ENCODE data around the gene ZSCAN21. TPM values are rescaled to one million over a fixed set of nuclear protein-coding genes. Genes with fewer than 3 reads are reported as not detected.
A peak's percentile ranks its signal among the peaks of the same experiment; 100 is the strongest.
"Not testable (repeated sequence)": the region's sequence is repeated elsewhere in the genome, so short reads cannot be mapped to it uniquely, and the experiment has no call there.

Gene ZSCAN21
- polyA plus RNA-seq (2012; ENCODE audit: insufficient read depth, insufficient read length, low read depth): 22.3 TPM

DNA sequence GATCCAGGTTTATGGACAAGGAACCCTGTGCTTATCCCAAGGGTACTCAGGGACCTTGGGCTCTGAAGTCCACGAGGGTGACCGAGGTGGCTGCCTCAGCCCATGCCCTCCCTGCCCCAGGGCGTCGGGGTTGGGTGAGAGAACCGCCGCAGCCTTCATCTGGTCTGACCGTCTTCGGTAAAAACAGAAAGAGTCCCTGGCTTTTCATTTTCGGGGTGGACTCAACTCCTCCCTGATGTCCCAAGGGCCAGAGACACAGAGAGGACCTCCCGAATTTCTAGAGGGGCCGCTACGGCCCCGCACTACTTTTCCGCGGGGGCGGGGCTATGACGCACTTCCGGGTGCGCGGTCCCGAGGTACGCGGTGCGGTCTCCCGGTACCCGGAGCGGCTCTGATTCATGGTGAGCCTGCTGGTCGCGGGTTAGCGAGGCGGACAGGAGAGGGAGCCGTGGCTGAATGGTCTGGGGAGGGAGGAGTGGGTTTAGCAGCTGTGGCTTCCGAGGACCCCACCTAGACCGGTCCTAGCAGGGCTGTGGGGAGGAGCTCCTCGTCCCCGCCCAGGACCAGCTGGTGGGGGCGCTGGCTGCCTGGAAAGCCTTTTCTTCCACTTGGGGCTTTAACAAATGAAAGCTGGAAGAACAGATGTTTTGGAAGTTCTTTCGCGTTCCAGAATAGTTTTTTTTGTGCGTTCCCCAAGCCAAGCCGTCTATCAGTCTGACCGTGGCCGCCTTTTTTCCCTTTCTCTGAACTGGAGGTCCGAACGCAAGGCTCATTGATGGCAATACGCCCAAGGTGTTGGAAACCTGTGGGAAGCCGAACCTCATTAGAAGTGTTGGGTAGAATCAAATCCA is at the start of gene ZSCAN21:
TSS of gene ZSCAN21 (plus strand) at position 334 of the 851 bp plus-strand sequence. CDS start 7,233 bp downstream, outside the sequence.
- Histone ChIP-seq H3K4me3 (ENCODE audit: low read depth, low read length) (peak within 1 kb of the TSS; percentile 96), H3K9me3 (no peaks in the 10 kb centered on the region), H3K27me3 (no peaks in the 10 kb centered on the region), H3K4me1 (no peaks in the 10 kb centered on the region), H3K36me3 (no peaks in the 10 kb centered on the region)
- TF ChIP-seq, protein P1, sequence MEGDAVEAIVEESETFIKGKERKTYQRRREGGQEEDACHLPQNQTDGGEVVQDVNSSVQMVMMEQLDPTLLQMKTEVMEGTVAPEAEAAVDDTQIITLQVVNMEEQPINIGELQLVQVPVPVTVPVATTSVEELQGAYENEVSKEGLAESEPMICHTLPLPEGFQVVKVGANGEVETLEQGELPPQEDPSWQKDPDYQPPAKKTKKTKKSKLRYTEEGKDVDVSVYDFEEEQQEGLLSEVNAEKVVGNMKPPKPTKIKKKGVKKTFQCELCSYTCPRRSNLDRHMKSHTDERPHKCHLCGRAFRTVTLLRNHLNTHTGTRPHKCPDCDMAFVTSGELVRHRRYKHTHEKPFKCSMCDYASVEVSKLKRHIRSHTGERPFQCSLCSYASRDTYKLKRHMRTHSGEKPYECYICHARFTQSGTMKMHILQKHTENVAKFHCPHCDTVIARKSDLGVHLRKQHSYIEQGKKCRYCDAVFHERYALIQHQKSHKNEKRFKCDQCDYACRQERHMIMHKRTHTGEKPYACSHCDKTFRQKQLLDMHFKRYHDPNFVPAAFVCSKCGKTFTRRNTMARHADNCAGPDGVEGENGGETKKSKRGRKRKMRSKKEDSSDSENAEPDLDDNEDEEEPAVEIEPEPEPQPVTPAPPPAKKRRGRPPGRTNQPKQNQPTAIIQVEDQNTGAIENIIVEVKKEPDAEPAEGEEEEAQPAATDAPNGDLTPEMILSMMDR (IDR thresholded peaks at IDR 0.05; ENCODE audit: low read depth, low read length): peak; percentile 18; the same call in 1 of the 2 replicates
- DNase-seq: peak; percentile 87

DNA sequence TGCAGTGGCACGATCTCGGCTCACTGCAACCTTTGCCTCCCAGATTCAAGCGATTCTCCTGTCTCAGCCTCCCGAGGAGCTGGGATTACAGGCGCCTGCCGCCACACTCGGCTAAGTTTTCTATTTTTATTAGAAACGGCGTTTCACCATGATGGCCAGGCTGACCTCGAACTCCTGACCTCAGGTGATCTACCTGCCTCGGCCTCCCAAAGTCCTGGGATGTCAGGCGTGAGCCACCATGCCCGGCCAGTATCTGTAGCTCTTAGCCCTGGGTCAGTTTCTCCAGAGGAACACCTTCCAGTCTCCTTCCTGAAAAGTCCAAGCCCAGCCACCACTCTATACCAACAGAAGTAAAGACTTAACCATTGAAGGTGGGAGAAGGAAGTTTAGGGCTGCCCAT is 49.3 kb upstream of the ZSCAN21 start:
- TF ChIP-seq, protein P1 (IDR thresholded peaks at IDR 0.05; ENCODE audit: low read depth, low read length): no peak
- H3K4me1 ChIP-seq: no peaks in the 10 kb centered on the region
- H3K9me3 ChIP-seq: no peaks in the 10 kb centered on the region
- H3K27me3 ChIP-seq: no peaks in the 10 kb centered on the region
- no peak for DNase-seq
- no peak overlapping the region for H3K4me3 ChIP-seq (ENCODE audit: low read depth, low read length)
- no peaks in the 10 kb centered on the region for H3K36me3 ChIP-seq

DNA sequence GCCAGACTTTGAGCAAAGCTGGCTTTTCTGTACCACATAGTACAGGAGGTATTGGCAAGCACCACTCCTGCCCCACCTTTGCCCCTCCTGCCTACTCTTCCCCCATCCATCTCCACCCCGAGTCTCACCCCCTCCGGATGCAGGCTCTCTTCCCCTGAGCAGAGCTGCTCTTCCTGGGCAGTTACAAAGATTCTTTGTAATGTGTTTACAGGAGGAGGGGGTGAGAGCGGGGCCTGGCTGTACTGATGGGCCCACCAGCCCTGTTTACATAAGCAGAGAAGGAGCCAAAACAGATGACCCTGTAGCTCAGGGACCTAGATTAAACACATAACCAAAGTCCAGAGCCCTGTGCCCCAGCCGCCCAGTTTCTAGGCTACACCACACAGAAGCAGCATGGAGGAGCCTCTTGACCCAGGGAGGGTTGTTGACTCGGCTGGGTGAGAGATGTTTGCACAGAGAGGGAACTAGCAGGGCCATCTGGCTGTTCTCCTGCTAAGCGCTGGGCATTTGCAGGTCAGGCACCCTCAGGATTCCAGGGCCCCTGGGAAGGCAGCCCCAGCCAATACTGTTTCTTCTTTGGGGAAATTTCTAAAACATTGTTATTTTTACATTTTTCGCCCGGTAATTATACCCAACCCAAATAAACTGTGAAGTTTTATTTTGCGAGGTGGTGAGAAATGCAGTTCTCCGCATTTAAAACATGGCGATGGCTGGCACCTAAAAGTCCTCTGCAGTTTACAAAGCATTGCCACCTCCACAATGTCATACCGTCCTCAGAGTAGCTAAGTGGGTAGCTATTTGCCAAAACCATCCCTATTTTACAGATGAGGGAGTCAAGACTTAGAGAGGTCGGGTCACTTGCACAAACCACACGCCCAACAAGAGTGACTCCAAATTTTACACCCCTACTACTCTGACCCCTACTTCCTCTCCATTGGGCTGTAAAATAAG is 45.6 kb upstream of the ZSCAN21 start:
- Histone ChIP-seq H3K27me3 (no peaks in the 10 kb centered on the region), H3K36me3 (no peaks in the 10 kb centered on the region), H3K9me3 (no peaks in the 10 kb centered on the region), H3K4me1 (no peaks in the 10 kb centered on the region), H3K4me3 (ENCODE audit: low read depth, low read length) (no peak overlapping the region)
- DNase-seq: no peak
- TF ChIP-seq, protein P1 (IDR thresholded peaks at IDR 0.05; ENCODE audit: low read depth, low read length): no peak

DNA sequence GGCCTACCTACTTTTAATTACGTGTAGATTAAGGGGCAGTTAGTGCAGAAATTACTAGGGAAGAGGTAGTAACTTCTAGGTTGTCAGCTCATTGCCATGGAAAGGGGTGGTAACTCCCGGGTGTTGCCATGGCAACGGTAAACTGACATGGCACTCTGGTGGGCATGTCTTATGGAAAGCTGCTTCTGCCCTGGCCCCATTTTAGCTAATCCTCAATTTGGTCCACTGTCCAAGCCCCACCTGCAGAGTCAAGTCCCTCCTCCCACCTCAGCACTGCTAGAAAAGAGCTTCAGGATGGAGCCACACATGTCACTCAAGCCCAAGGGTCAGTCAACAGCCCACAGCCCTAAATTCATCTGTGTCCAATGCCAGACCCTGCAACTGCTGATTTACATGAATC is 41.7 kb upstream of the ZSCAN21 start:
- H3K36me3 ChIP-seq: no peaks in the 10 kb centered on the region
- no peaks in the 10 kb centered on the region for H3K9me3 ChIP-seq
- no peaks in the 10 kb centered on the region for H3K4me1 ChIP-seq
- TF ChIP-seq, protein P1 (IDR thresholded peaks at IDR 0.05; ENCODE audit: low read depth, low read length): no peak
- no peak overlapping the region for H3K4me3 ChIP-seq (ENCODE audit: low read depth, low read length)
- peaks cover 20% of the 10 kb centered on the region for H3K27me3 ChIP-seq
- no peak for DNase-seq

DNA sequence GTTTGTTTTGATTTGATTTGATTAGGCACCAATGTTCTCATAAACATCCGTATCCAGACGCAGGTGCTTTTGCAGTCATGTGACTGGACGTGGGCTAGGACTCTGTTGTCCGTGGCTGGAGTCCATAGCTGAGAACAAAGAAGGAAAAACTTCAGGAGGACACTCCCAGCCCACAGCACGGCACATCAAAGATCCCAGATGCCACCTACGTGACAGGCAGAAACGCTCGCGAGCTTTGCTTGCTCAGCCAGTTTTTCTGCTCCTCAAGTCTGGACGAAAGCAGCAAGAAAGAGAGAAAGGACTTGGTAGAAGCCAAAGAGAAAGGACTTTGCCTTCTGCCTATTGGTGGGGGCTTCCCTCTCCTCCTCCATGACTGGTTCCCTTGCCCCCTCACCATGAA is 41.0 kb upstream of the ZSCAN21 start:
- Histone ChIP-seq H3K36me3 (no peaks in the 10 kb centered on the region), H3K9me3 (no peaks in the 10 kb centered on the region), H3K27me3 (peaks cover 21% of the 10 kb centered on the region), H3K4me3 (ENCODE audit: low read depth, low read length) (no peak overlapping the region), H3K4me1 (no peaks in the 10 kb centered on the region)
- DNase-seq: no peak
- TF ChIP-seq, protein P1 (IDR thresholded peaks at IDR 0.05; ENCODE audit: low read depth, low read length): no peak

DNA sequence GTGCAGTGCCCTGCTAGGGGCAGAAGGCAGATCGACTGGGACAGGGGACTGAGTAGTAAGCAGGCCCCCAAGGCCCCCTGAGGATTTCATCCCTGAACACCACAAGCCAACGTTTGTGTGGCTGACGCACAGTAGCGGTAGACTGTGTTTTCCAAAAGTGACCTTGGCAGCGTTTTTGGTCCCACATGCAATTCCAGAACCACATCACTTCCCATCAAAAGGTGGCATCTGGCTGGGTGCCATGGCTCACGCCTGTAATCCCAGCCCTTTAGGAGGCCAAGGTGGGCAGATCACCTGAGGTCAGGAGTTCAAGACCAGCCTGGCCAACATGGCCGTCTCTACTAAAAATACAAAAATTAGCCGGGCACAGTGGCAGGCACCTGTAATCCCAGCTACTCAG is 39.6 kb upstream of the ZSCAN21 start:
- H3K36me3 ChIP-seq; DNase-seq; H3K9me3 ChIP-seq; H3K4me3 ChIP-seq (ENCODE audit: low read depth, low read length); H3K4me1 ChIP-seq: not testable (repeated sequence)
- H3K27me3 ChIP-seq: peaks cover 21% of the 10 kb centered on the region
